Cardiac muscle cell (in vitro differentiated cells and primary cell): ENCODE data around the gene NUTF2. TPM values are rescaled to one million over a fixed set of nuclear protein-coding genes. Genes with fewer than 3 reads are reported as not detected.

Experiments used
- DNase-seq, 2 donors: peaks; one replicate each; pipeline versions ENCODE4 v3.0.0 to v3.0.0-alpha.2; 2010 to 2017; ENCODE audit warnings: low read depth in 1 of 2, low spot score in 1 of 2
- H3K27ac ChIP-seq: fragments of 200-600 bp; sonication (generic); 2 replicates; pipeline ENCODE4 v1.5.1; 2016
- H3K27me3 ChIP-seq: fragments of 200-600 bp; sonication (generic); 2 replicates; pipeline ENCODE4 v1.6.0; 2016; ENCODE audit warnings: control low read depth
- H3K36me3 ChIP-seq: fragments of 200-600 bp; sonication (generic); 2 replicates; pipeline ENCODE4 v1.5.1; 2016; ENCODE audit warnings: control low read depth
- H3K4me1 ChIP-seq: fragments of 200-600 bp; sonication (generic); 2 replicates; pipeline ENCODE4 v1.8.1; 2017; ENCODE audit warnings: low read depth, mild to moderate bottlenecking, mixed run types
- H3K4me3 ChIP-seq: fragments of 200-600 bp; sonication (generic); 2 replicates; pipeline ENCODE4 v1.5.1; 2016; ENCODE audit warnings: mild to moderate bottlenecking
- H3K9me3 ChIP-seq: fragments of 200-600 bp; sonication (generic); 2 replicates; pipeline ENCODE4 v1.5.1; 2017; ENCODE audit warnings: low read depth, mild to moderate bottlenecking, control low read depth
- polyA plus RNA-seq: library from polyadenylated mRNA; unstranded; fragments of >200 nt; fragmentation: Nextera tagmentation; extraction: Ambion mirVana; gene quantifications from 2 replicates; pipeline ENCODE4 v1.2.1, GENCODE V29; 2016
- total RNA-seq: library from RNA; depleted of rRNA; stranded (reverse); fragments of >200 nt; gene quantifications from 2 replicates; pipeline ENCODE4 v1.2.3, GENCODE V29; 2016
- TF ChIP-seq, protein P1 (sequence below): IDR thresholded peaks from 2 replicates; pipeline ENCODE4 v1.5.1; 2012; ENCODE audit warnings: low read depth, mild to moderate bottlenecking, low read length

The NUTF2 gene
- 77.6 and 213 TPM in 2 replicates for total RNA-seq
- 220 and 235 TPM in 2 replicates for polyA plus RNA-seq

DNA sequence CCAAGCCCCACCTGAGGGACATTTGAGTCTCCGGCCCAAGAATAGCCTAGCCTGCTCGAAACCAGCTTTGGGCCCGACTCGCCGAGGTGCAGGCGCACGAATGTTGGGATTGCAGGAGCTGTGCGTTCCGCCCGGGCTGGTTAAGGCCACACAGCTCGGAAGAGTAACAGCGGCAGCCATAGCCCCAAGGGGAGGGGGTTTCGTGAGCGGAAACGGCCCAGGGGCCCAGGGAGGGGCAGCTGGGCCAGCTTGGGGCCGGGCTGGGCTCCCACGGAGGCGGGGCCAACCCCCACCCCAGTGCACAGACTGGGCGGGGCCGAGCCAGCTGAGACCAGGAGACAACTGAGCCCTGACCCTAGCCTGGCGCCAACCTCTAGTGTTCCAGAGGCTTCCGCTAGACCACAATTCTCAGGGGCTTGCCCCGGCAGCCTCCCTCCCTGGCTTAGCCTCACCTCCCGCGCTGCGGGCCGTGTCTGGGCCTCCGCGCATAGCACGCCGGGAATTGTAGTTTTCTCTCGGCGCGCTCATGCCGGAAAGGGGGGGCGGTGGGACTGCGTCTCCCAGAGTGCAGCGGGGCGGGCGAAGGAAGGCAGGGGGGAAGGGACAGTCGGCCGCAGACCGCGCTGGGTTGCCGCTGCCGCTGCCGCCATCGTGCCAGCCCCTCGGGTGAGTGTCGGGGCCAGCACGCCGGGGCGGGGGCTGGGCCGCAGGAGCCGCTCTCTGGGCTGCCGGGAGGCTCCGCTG lies at the start of gene NUTF2:
Gene NUTF2, plus strand, starts transcription at position 614 of the 744 bp plus-strand sequence. CDS start 18,198 bp downstream, outside the sequence.
- TF ChIP-seq, protein P1, sequence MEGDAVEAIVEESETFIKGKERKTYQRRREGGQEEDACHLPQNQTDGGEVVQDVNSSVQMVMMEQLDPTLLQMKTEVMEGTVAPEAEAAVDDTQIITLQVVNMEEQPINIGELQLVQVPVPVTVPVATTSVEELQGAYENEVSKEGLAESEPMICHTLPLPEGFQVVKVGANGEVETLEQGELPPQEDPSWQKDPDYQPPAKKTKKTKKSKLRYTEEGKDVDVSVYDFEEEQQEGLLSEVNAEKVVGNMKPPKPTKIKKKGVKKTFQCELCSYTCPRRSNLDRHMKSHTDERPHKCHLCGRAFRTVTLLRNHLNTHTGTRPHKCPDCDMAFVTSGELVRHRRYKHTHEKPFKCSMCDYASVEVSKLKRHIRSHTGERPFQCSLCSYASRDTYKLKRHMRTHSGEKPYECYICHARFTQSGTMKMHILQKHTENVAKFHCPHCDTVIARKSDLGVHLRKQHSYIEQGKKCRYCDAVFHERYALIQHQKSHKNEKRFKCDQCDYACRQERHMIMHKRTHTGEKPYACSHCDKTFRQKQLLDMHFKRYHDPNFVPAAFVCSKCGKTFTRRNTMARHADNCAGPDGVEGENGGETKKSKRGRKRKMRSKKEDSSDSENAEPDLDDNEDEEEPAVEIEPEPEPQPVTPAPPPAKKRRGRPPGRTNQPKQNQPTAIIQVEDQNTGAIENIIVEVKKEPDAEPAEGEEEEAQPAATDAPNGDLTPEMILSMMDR = no peak
- Histone ChIP-seq H3K4me3 (peak within 1 kb of the TSS; percentile 72), H3K4me1 (peaks cover 33% of the 10 kb centered on the region), H3K9me3 (no peaks in the 10 kb centered on the region), H3K27ac (peak within 1 kb of the TSS; percentile 96), H3K36me3 (no peaks in the 10 kb centered on the region), H3K27me3 (no peaks in the 10 kb centered on the region)
- peak; percentile 97 to 98 for DNase-seq

DNA sequence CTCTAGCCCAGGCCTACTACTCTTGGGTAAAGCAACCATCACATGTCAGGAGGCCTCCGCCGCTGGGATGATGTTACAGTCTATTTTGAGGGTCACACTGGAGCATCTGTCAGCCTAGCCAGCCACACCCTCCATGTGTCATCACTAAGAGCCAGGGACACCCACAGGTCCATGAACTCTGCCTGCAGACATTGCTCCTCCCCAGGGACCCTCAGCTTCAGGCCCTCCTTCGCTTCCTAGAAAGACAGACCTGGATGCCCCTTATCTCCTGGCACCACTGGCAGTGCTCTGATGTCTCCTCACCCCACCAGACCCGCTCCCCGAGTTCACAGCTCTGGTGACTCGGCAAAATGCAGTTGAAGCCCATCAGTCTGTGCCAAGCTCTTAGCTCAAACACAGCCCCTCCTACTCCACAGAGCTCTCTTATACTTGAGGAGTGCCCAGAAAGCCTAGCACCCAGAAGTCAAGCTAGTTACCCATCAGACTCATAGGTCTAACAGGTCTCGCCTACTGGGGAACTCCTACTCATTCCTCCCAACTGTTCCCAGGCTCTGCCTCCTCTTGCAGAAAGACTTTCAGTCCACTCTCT lies 46.3 kb upstream of the NUTF2 start:
- H3K27me3 ChIP-seq = peaks cover 85% of the 10 kb centered on the region
- H3K36me3 ChIP-seq = peaks cover 3% of the 10 kb centered on the region
- H3K4me3 ChIP-seq = no peak overlapping the region
- H3K4me1 ChIP-seq = peaks cover 1% of the 10 kb centered on the region
- TF ChIP-seq, protein P1 = no peak
- no peak overlapping the region for H3K27ac ChIP-seq
- DNase-seq = no peak
- no peaks in the 10 kb centered on the region for H3K9me3 ChIP-seq

DNA sequence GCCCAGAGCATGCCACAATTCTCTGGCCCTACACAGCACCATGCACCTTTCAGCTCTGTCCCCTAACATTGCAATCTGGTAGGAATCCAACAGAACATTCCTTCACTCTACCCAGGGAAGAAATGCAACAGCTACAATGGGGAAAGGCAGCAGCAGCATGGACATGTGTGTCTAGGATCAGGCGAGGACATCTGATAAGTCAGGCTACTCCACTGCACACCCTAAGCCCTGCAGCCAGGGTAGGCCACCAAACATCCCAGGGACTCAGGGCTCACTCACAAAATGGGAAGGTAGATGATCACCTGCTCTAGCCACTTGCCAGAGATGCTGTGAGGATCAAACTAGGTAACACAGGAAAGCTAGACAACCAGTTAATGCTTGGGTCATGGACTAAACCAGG lies 45.5 kb upstream of the NUTF2 start:
- TF ChIP-seq, protein P1 = no peak
- Histone ChIP-seq H3K36me3 (peaks cover 3% of the 10 kb centered on the region), H3K9me3 (no peaks in the 10 kb centered on the region), H3K4me1 (peaks cover 4% of the 10 kb centered on the region), H3K27ac (no peak overlapping the region), H3K27me3 (peaks cover 77% of the 10 kb centered on the region), H3K4me3 (no peak overlapping the region)
- DNase-seq = no peak

DNA sequence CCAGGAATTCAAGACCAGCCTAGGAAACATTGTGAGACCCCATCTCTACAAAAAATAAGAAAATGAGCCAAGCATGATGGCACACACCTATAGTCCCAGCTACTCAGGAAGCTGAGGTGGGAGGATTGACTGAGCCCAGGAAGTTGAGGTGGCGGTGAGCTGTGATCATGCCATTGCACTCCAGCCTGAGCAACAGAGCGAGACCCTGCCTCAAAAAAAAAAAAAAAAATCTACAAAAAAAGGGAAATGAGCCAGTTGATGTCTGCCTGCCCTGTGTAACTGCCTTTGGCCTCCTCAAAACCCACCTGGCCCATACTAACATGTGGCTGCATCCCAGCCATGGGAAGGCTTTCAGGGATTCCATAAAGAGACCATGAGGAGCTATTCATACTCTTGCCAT lies 44.9 kb upstream of the NUTF2 start:
- Histone ChIP-seq H3K4me3 (no peak overlapping the region), H3K4me1 (peaks cover 4% of the 10 kb centered on the region), H3K27me3 (peaks cover 71% of the 10 kb centered on the region), H3K36me3 (peaks cover 3% of the 10 kb centered on the region), H3K27ac (no peak overlapping the region), H3K9me3 (no peaks in the 10 kb centered on the region)
- TF ChIP-seq, protein P1 = no peak
- DNase-seq = no peak

DNA sequence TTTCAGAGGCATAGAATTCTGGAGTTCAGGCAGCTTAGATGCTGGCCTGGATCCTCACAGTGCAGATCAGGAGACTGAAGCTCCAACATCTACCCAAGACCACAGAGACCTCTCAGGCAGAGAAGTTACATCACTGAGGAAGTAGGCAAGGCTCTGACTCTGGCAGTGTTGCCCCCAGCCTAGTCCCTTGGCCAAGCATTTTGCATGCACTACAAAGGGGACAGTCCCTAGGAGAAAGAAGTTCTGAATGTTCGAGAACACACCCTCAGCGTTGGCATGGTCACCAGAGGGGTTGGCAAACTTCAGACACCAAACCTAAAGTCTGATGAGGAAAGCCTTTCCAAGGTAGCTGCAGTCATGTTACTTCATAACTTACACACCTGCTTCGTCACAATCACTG lies 42.8 kb upstream of the NUTF2 start:
- no peaks in the 10 kb centered on the region for H3K9me3 ChIP-seq
- H3K4me1 ChIP-seq = peaks cover 4% of the 10 kb centered on the region
- DNase-seq = no peak
- TF ChIP-seq, protein P1 = no peak
- peaks cover 61% of the 10 kb centered on the region for H3K27me3 ChIP-seq
- H3K36me3 ChIP-seq = peaks cover 3% of the 10 kb centered on the region
- no peak overlapping the region for H3K27ac ChIP-seq
- H3K4me3 ChIP-seq = no peak overlapping the region
